Gastroesophageal sphincter (tissue), 4 donors: ENCODE results near the gene CCDC186. TPM values are rescaled to one million over a fixed set of nuclear protein-coding genes. Genes with fewer than 3 reads are reported as not detected.

Experiments
- ATAC-seq: fragments of 150-250 bp; one replicate; pipeline ENCODE4 v1.9.1; 2016; ENCODE audit warnings: mild to moderate bottlenecking, moderate library complexity
- H3K27ac ChIP-seq, 4 donors: fragments of 200-600 bp; sonication (generic) in 3 of 4; 1 replicate in 3 of 4; 2 replicates in 1 of 4; pipeline ENCODE4 v1.5.1; 2016 to 2019
- H3K27me3 ChIP-seq: fragments of 200-600 bp; sonication (generic); one replicate; pipeline ENCODE4 v1.5.1; 2019
- H3K36me3 ChIP-seq, 2 donors: fragments of 200-600 bp; sonication (generic); one replicate each; pipeline ENCODE4 v1.5.1; 2019; ENCODE audit warnings: control low read depth in 1 of 2
- H3K4me1 ChIP-seq, 3 donors: fragments of 200-600 bp; sonication (generic); 1 replicate in 2 of 3; 2 replicates in 1 of 3; pipeline ENCODE4 v1.5.1; 2016 to 2019; ENCODE audit warnings: control low read depth in 2 of 3
- H3K4me3 ChIP-seq, 2 donors: fragments of 200-600 bp; sonication (generic); one replicate each; pipeline ENCODE4 v1.5.1; 2019; ENCODE audit warnings: mild to moderate bottlenecking in 1 of 2, moderate library complexity in 1 of 2
- H3K9me3 ChIP-seq, 3 donors: fragments of 200-600 bp; sonication (generic); one replicate each; pipeline ENCODE4 v1.5.1; 2017 to 2019; ENCODE audit warnings: control low read depth in 2 of 3
- EP300 ChIP-seq: sonication (generic); formaldehyde crosslinking; IDR thresholded peaks from one replicate; pipeline ENCODE4 v1.6.1; 2017; ENCODE audit warnings: antibody characterized with exemption, mild to moderate bottlenecking
- POLR2A ChIP-seq, 2 donors: fragments of 450-650 bp; IDR thresholded peaks; one replicate each; pipeline ENCODE4 v1.6.1; 2017; ENCODE audit warnings: antibody characterized with exemption in 2 of 2, mild to moderate bottlenecking in 2 of 2, moderate library complexity in 1 of 2
- POLR2AphosphoS5 ChIP-seq: sonication (generic); formaldehyde crosslinking; IDR thresholded peaks from one replicate; pipeline ENCODE4 v1.6.1; 2017; ENCODE audit warnings: antibody characterized with exemption
- WGBS, 2 donors: methylation state at CpG; one replicate each; pipeline ENCODE4 v1.1.5; 2018; ENCODE audit warnings: low coverage in 1 of 2; 5-methylcytosine and 5-hydroxymethylcytosine counted together
- total RNA-seq, 4 donors: library from RNA; depleted of rRNA; stranded (reverse); fragments of >200 nt; gene quantifications; one replicate each; pipeline ENCODE4 v1.1.0, GENCODE V29; 2016
- TF ChIP-seq, protein P1 (sequence below), 4 experiments: fragments of 200-600 bp in 2 of 4; fragments of 450-650 bp in 2 of 4; sonication (generic) in 1 of 4; IDR thresholded peaks; one replicate each; pipeline ENCODE4 v1.5.1; 2017 to 2019; ENCODE audit warnings: antibody characterized with exemption in 4 of 4, mild to moderate bottlenecking in 2 of 4, moderate library complexity in 2 of 4

CCDC186 gene
- total RNA-seq, 4 donors from 2014 or later = 15.8 to 24.7 (median 20.4) TPM

DNA sequence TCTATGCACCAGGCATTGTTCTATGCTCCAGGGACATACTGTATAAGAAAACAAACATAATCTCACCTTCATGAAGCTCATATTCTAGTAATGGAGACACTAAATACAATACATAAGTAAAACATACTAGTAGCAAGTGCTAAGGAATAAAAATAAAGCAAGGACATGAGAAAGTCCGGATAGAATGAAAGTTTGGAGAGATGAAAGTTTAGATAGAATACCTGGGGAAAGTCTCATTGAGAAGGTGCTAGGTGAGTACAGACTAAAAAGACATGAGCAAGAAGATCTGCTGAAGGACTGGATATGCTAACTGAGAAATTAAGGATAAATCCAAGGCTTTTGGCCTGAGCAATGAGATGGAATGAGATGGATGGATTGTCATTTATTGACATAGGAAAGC lies 34.0 kb downstream of the CCDC186 start:
- H3K27me3 ChIP-seq = no peaks in the 10 kb centered on the region
- 41 to 50% methylated on average over 1 of the region's 1 CpG for WGBS, 2 donors
- no peak overlapping the region for H3K4me3 ChIP-seq
- TF ChIP-seq EP300 (no peak), POLR2AphosphoS5 (no peak), POLR2A (IDR thresholded peaks at IDR 0.05) (no peak)
- TF ChIP-seq, protein P1, sequence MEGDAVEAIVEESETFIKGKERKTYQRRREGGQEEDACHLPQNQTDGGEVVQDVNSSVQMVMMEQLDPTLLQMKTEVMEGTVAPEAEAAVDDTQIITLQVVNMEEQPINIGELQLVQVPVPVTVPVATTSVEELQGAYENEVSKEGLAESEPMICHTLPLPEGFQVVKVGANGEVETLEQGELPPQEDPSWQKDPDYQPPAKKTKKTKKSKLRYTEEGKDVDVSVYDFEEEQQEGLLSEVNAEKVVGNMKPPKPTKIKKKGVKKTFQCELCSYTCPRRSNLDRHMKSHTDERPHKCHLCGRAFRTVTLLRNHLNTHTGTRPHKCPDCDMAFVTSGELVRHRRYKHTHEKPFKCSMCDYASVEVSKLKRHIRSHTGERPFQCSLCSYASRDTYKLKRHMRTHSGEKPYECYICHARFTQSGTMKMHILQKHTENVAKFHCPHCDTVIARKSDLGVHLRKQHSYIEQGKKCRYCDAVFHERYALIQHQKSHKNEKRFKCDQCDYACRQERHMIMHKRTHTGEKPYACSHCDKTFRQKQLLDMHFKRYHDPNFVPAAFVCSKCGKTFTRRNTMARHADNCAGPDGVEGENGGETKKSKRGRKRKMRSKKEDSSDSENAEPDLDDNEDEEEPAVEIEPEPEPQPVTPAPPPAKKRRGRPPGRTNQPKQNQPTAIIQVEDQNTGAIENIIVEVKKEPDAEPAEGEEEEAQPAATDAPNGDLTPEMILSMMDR (IDR thresholded peaks at IDR 0.05) = no peak
- no peak overlapping the region for H3K27ac ChIP-seq
- H3K36me3 ChIP-seq = peaks cover 0 to 72% of the 10 kb centered on the region in 2 donors
- H3K9me3 ChIP-seq = no peaks in the 10 kb centered on the region
- H3K4me1 ChIP-seq = no peaks in the 10 kb centered on the region
- no peak for ATAC-seq

DNA sequence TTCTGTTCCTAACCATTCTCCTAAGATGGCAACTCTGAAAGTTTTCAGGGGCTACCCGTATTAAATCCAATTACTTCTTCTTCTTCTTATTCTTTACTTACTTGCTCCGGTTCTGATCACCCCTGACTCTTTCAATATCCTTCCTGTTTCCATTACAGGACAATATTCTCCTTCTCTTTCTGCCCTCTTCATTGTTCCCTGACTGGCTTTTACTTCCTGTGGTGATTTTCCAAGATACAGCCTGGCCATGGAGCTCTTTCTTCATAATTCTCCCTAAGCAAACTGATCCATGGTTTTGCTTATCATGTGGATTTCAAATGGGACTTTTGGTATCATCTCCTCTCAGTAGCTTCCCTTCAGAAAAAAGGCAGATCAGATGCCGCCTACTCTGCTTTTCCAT lies 35.4 kb downstream of the CCDC186 start:
- no peak for ATAC-seq
- 81 to 100% methylated on average over 1 to 3 of the region's 3 CpGs for WGBS, 2 donors
- Histone ChIP-seq H3K4me3 (no peak overlapping the region), H3K4me1 (no peaks in the 10 kb centered on the region), H3K27ac (no peak overlapping the region), H3K9me3 (no peaks in the 10 kb centered on the region), H3K27me3 (no peaks in the 10 kb centered on the region), H3K36me3 (peaks cover 5 to 77% of the 10 kb centered on the region in 2 donors)
- no peak for TF ChIP-seq POLR2A (IDR thresholded peaks at IDR 0.05)
- TF ChIP-seq POLR2AphosphoS5 = no peak
- TF ChIP-seq EP300 = no peak
- TF ChIP-seq, protein P1 (IDR thresholded peaks at IDR 0.05) = no peak

DNA sequence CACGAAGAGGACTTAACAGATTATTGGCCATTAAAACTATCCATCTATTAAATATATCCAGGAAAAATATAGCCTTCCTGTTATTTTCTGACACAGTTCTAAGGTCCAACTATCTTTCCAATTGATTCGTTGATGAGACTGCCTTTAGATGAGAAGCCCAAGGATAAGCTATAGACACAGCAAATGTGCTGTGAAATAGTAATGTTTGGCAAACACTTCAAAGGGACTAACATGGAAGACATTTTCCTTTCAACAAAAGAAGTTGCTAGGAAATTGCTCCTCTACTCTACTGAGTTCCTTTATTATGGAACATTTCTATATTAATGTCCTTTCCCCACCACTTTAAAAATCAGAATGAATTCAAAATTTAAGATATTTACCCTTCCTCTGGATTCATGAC lies 38.5 kb downstream of the CCDC186 start:
- TF ChIP-seq, protein P1 (IDR thresholded peaks at IDR 0.05) = no peak
- TF ChIP-seq EP300 = no peak
- no peak for TF ChIP-seq POLR2AphosphoS5
- TF ChIP-seq POLR2A (IDR thresholded peaks at IDR 0.05) = no peak
- Histone ChIP-seq H3K4me1 (peaks cover 0 to 11% (median 0%) of the 10 kb centered on the region in 3 donors), H3K27ac (no peak overlapping the region), H3K27me3 (no peaks in the 10 kb centered on the region), H3K36me3 (peaks cover 5 to 68% of the 10 kb centered on the region in 2 donors), H3K9me3 (no peaks in the 10 kb centered on the region), H3K4me3 (no peak overlapping the region)
- ATAC-seq = no peak
- 77 to 83% methylated on average over 2 of the region's 2 CpGs for WGBS, 2 donors

DNA sequence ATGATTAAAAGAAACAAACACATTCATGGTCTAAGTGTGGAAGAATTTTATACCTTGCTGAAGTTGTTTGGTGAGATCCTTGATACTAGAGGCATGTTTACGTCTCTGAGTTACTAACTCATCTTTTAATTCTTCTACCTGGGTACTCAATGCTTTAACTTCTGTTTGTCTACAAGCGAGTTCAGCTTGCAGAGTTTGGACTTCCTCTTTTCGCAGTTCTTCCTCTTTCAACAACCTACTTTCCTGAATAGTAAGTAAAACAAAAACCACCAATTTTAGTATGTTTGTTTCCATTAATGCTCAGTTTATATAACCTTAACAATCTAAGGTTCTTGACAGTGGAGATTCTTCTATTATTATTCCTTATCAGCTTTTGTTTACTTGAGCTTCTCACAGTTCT lies 42.9 kb downstream of the CCDC186 start:
- Histone ChIP-seq H3K27ac (no peak overlapping the region), H3K36me3 (peaks cover 14 to 91% of the 10 kb centered on the region in 2 donors), H3K9me3 (no peaks in the 10 kb centered on the region), H3K4me1 (peaks cover 0 to 11% (median 0%) of the 10 kb centered on the region in 3 donors), H3K27me3 (no peaks in the 10 kb centered on the region), H3K4me3 (no peak overlapping the region)
- TF ChIP-seq, protein P1 (IDR thresholded peaks at IDR 0.05) = no peak
- no peak for TF ChIP-seq POLR2AphosphoS5
- no peak for TF ChIP-seq POLR2A (IDR thresholded peaks at IDR 0.05)
- no peak for TF ChIP-seq EP300
- ATAC-seq = no peak
- 78 to 90% methylated on average over 3 of the region's 3 CpGs for WGBS, 2 donors

GRCh38 chr10:114121031-114121430 lies 53.0 kb downstream of the CCDC186 start:
- Histone ChIP-seq H3K27ac (no peak overlapping the region), H3K4me3 (no peak overlapping the region), H3K27me3 (no peaks in the 10 kb centered on the region), H3K9me3 (no peaks in the 10 kb centered on the region), H3K36me3 (peaks cover 0 to 43% of the 10 kb centered on the region in 2 donors), H3K4me1 (no peaks in the 10 kb centered on the region)
- TF ChIP-seq POLR2A (IDR thresholded peaks at IDR 0.05) (no peak), POLR2AphosphoS5 (no peak), EP300 (no peak)
- TF ChIP-seq, protein P1 (IDR thresholded peaks at IDR 0.05) = no peak
- 100% methylated on average over 1 of the region's 1 CpG for WGBS, 2 donors
- no peak for ATAC-seq
